K562 (cell line): ENCODE results near the gene DGKA. TPM values are rescaled to one million over a fixed set of nuclear protein-coding genes. Genes with fewer than 3 reads are reported as not detected.

ENCODE experiments used
- ARHGAP35 ChIP-seq: fragments of 450-650 bp; IDR thresholded peaks from 2 replicates; pipeline ENCODE4 v1.6.1; 2018; ENCODE audit not compliant: partially characterized antibody
- CCAR2 ChIP-seq: fragments of 200-400 bp; formaldehyde crosslinking; IDR thresholded peaks from 2 replicates; pipeline ENCODE4 v1.6.1; 2017; ENCODE audit warnings: mild to moderate bottlenecking, low read depth, low read length
- EP400 ChIP-seq: fragments of 450-650 bp; IDR thresholded peaks from 2 replicates; pipeline ENCODE4 v1.6.1; 2017; ENCODE audit warnings: antibody characterized with exemption, mild to moderate bottlenecking, moderate library complexity
- FOXK1 ChIP-seq: sonication (generic); formaldehyde crosslinking; IDR thresholded peaks from 2 replicates; pipeline ENCODE4 v1.8.0; 2022; ENCODE audit warnings: missing genetic modification reagents, mild to moderate bottlenecking, borderline replicate concordance
- HDAC1 ChIP-seq, 2 experiments: fragments of 450-650 bp; IDR thresholded peaks; 2 replicates each; pipeline ENCODE4 v1.6.1; 2016 to 2017; ENCODE audit warnings: inconsistent platforms in 1 of 2, mild to moderate bottlenecking in 1 of 2, moderate library complexity in 1 of 2
- HDAC2 ChIP-seq: fragments of 450-650 bp; IDR thresholded peaks from 2 replicates; pipeline ENCODE4 v1.6.1; 2016; ENCODE audit warnings: mild to moderate bottlenecking
- KDM1A ChIP-seq, 2 experiments: fragments of 450-650 bp; IDR thresholded peaks; 2 replicates each; pipeline ENCODE4 v1.6.1; 2016; ENCODE audit warnings: mild to moderate bottlenecking in 2 of 2
- LEF1 ChIP-seq: fragments of 450-650 bp; IDR thresholded peaks from 2 replicates; pipeline ENCODE4 v1.6.1; 2016; ENCODE audit warnings: mild to moderate bottlenecking
- MEF2D ChIP-seq: conservative IDR thresholded peaks from 2 replicates; pipeline ENCODE4 v1.6.1; 2016; ENCODE audit warnings: low read depth, missing genetic modification characterization, missing compliant biosample characterization
- MTA1 ChIP-seq: fragments of 450-650 bp; IDR thresholded peaks from 2 replicates; pipeline ENCODE4 v1.6.1; 2017; ENCODE audit warnings: borderline replicate concordance
- MTA2 ChIP-seq: fragments of 450-650 bp; IDR thresholded peaks from 2 replicates; pipeline ENCODE4 v1.6.1; 2016; ENCODE audit warnings: low read depth
- MYNN ChIP-seq, 2 experiments: sonication (generic); formaldehyde crosslinking in 1 of 2; IDR thresholded peaks; 2 replicates each; pipeline versions ENCODE4 v1.5.0 to v1.6.1; 2016 to 2020; ENCODE audit warnings: antibody characterized with exemption in 1 of 2, missing genetic modification reagents in 1 of 2
- NCOA4 ChIP-seq: fragments of 450-650 bp; IDR thresholded peaks from 2 replicates; pipeline ENCODE4 v1.6.1; 2018; ENCODE audit warnings: mild to moderate bottlenecking; ENCODE audit not compliant: partially characterized antibody
- NCOA6 ChIP-seq: fragments of 450-650 bp; IDR thresholded peaks from 2 replicates; pipeline ENCODE4 v1.6.1; 2017; ENCODE audit warnings: mild to moderate bottlenecking
- NCOR1 ChIP-seq: fragments of 450-650 bp; IDR thresholded peaks from 2 replicates; pipeline ENCODE4 v1.6.1; 2016; ENCODE audit warnings: mild to moderate bottlenecking, moderate library complexity
- NFATC3 ChIP-seq: fragments of 450-650 bp; IDR thresholded peaks from 2 replicates; pipeline ENCODE4 v1.6.1; 2017; ENCODE audit warnings: mild to moderate bottlenecking
- NR2C1 ChIP-seq, 2 experiments: fragments of 450-650 bp; IDR thresholded peaks; 2 replicates each; pipeline ENCODE4 v1.6.1; 2017; ENCODE audit warnings: mild to moderate bottlenecking in 2 of 2, antibody characterized with exemption in 1 of 2, inconsistent platforms in 1 of 2, missing compliant biosample characterization in 1 of 2, missing genetic modification characterization in 1 of 2
- PHB2 ChIP-seq: fragments of 450-650 bp; IDR thresholded peaks from 2 replicates; pipeline ENCODE4 v1.6.1; 2017; ENCODE audit warnings: low read depth
- PTRF ChIP-seq: fragments of 450-650 bp; IDR thresholded peaks from 2 replicates; pipeline ENCODE4 v1.6.1; 2016; ENCODE audit warnings: mild to moderate bottlenecking, missing genetic modification characterization, missing compliant biosample characterization
- RB1 ChIP-seq: fragments of 450-650 bp; IDR thresholded peaks from 2 replicates; pipeline ENCODE4 v1.6.1; 2017; ENCODE audit warnings: low read depth, mild to moderate bottlenecking
- SMARCA4 ChIP-seq: fragments of 450-650 bp; IDR thresholded peaks from 2 replicates; pipeline ENCODE4 v1.6.1; 2016
- SUPT5H ChIP-seq: fragments of 450-650 bp; IDR thresholded peaks from 2 replicates; pipeline ENCODE4 v1.6.1; 2016
- ZC3H8 ChIP-seq: fragments of 450-650 bp; IDR thresholded peaks from 2 replicates; pipeline ENCODE4 v1.6.1; 2017
- ZNF316 ChIP-seq: fragments of 450-650 bp; IDR thresholded peaks from 2 replicates; pipeline ENCODE4 v1.6.1; 2016
- ZNF699 ChIP-seq: fragments of 250-450 bp; sonication (Bioruptor Pico); IDR thresholded peaks from 2 replicates; pipeline ENCODE4 v1.8.0; 2021; ENCODE audit warnings: mild to moderate bottlenecking, moderate library complexity; ENCODE audit not compliant: insufficient replicate concordance
- ZNF830 ChIP-seq: fragments of 250-450 bp; sonication (Bioruptor Pico); IDR thresholded peaks from 2 replicates; pipeline ENCODE4 v1.5.0; 2021; ENCODE audit warnings: mild to moderate bottlenecking
- polyA plus RNA-seq, 8 experiments: library from polyadenylated mRNA; depleted of rRNA in 4 of 8; stranded (reverse) in 5 of 8; unstranded in 3 of 8; fragments of >200 nt; fragmentation: Nextera tagmentation in 2 of 8; fragmentation: Illumina TruSeq in 1 of 8; extraction: Ambion mirVana in 2 of 8; extraction: Trizol in 1 of 8; gene quantifications; 2 replicates each; pipeline versions ENCODE4 v1.2.1 to v1.2.3, GENCODE V29; 2011 to 2014; ENCODE audit warnings: inconsistent platforms in 1 of 8, missing spikeins in 1 of 8
- total RNA-seq, 7 experiments: library from RNA; depleted of rRNA in 6 of 7; stranded (reverse); fragments of >200 nt in 6 of 7; fragmentation: Illumina TruSeq in 2 of 7; extraction: Trizol in 2 of 7; gene quantifications; 2 replicates each; pipeline versions ENCODE4 v1.2.1 to v1.2.3, GENCODE V29; 2011 to 2021; ENCODE audit warnings: low replicate concordance in 1 of 7
- TF ChIP-seq, protein P1 (sequence below): fragments of 450-650 bp; formaldehyde crosslinking; conservative IDR thresholded peaks from 2 replicates; pipeline ENCODE4 v1.4.0; 2022; ENCODE audit warnings: mild to moderate bottlenecking, missing genetic modification characterization
- TF ChIP-seq, protein P2 (sequence below): sonication (generic); formaldehyde crosslinking; IDR thresholded peaks from 2 replicates; pipeline ENCODE4 v1.8.1; 2022; ENCODE audit warnings: missing genetic modification reagents
- TF ChIP-seq, protein P3 (sequence below): fragments of 450-650 bp; IDR thresholded peaks from 2 replicates; pipeline ENCODE4 v1.6.1; 2016; ENCODE audit warnings: antibody characterized with exemption

Gene DGKA
- total and polyA plus RNA-seq, 9 of the 15 experiments (the other 6 are each of a cell fraction or from before 2014, with no cell fraction given), result 3.4 to 12.4 (median 6.2) TPM

DNA sequence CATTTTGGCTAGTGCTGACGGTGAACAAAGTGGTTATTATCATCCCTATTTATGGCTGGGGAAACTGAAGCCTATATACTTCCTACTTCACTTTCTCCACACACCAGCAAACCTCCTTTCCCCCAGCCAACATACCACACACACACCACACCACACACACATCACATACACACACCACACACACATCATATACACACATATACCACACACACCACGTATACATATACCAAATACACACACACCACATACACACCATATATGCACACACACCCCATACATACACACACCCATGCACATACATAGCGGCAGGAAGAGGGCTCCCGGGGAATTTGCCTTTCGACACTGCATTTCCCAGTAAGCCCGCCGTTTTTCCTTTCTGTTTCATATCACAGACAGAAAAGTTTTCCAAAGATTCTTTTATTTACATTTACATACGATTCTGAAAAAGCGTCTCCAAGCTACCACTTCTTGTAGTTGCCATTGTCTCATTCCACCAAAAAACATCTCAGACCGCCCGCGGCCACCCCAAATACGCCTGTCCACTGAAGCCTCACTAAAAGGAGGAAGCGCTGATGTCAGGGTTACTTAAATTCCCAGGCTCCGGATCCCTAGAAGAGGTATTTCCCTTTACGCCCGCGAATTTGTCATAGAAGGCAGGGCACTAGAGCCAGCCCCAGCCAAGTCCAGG, 42.1 kb downstream of the DGKA start (continued):
- peak; percentile 73; the same call in 1 of the 2 replicates for TF ChIP-seq PHB2
- TF ChIP-seq, protein P1, sequence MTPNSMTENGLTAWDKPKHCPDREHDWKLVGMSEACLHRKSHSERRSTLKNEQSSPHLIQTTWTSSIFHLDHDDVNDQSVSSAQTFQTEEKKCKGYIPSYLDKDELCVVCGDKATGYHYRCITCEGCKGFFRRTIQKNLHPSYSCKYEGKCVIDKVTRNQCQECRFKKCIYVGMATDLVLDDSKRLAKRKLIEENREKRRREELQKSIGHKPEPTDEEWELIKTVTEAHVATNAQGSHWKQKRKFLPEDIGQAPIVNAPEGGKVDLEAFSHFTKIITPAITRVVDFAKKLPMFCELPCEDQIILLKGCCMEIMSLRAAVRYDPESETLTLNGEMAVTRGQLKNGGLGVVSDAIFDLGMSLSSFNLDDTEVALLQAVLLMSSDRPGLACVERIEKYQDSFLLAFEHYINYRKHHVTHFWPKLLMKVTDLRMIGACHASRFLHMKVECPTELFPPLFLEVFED (CRISPR knock-in tag), result peak; percentile 97
- TF ChIP-seq FOXK1 (CRISPR knock-in tag), result 0 out of 2 replicates have a peak, but pooled peaks have one; percentile 55
- TF ChIP-seq ARHGAP35, result peak; percentile 83
- TF ChIP-seq ZNF830 (CRISPR knock-in tag), result no peak
- peak; percentile 63; the same call in 1 of the 2 replicates for TF ChIP-seq NFATC3
- TF ChIP-seq NCOA6, result no peak
- TF ChIP-seq KDM1A (IDR thresholded peaks at IDR 0.05), result peak in 1 of 2 experiments; percentile 99; a peak in 2 of 4 replicates
- TF ChIP-seq ZNF316, result 0 out of 2 replicates have a peak, but pooled peaks have one; percentile 1
- TF ChIP-seq, protein P2, sequence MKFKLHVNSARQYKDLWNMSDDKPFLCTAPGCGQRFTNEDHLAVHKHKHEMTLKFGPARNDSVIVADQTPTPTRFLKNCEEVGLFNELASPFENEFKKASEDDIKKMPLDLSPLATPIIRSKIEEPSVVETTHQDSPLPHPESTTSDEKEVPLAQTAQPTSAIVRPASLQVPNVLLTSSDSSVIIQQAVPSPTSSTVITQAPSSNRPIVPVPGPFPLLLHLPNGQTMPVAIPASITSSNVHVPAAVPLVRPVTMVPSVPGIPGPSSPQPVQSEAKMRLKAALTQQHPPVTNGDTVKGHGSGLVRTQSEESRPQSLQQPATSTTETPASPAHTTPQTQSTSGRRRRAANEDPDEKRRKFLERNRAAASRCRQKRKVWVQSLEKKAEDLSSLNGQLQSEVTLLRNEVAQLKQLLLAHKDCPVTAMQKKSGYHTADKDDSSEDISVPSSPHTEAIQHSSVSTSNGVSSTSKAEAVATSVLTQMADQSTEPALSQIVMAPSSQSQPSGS (CRISPR knock-in tag), result no peak
- TF ChIP-seq MYNN (IDR thresholded peaks at IDR 0.05), result 0 out of 2 replicates have a peak, but pooled peaks have one; percentile 46
- TF ChIP-seq MYNN (CRISPR knock-in tag; IDR thresholded peaks at IDR 0.05), result no peak
- TF ChIP-seq, protein P3, sequence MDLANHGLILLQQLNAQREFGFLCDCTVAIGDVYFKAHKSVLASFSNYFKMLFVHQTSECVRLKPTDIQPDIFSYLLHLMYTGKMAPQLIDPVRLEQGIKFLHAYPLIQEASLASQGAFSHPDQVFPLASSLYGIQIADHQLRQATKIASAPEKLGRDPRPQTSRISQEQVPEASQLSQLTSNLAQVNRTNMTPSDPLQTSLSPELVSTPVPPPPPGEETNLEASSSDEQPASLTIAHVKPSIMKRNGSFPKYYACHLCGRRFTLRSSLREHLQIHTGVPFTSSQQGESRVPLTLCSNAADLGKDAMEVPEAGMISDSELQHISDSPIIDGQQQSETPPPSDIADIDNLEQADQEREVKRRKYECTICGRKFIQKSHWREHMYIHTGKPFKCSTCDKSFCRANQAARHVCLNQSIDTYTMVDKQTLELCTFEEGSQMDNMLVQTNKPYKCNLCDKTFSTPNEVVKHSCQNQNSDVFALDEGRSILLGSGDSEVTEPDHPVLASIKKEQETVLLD, result peak; percentile 78; the same call in 1 of the 2 replicates
- TF ChIP-seq SUPT5H, result peak; percentile 74
- TF ChIP-seq SMARCA4, result peak; percentile 75
- TF ChIP-seq HDAC2, result peak; percentile 71
- TF ChIP-seq MTA2, result peak; percentile 61; the same call in 1 of the 2 replicates
- peak in 1 of 2 experiments; percentile 96; a peak in 2 of 4 replicates for TF ChIP-seq HDAC1 (IDR thresholded peaks at IDR 0.05)
- TF ChIP-seq MTA1, result peak; percentile 78; the same call in 1 of the 2 replicates
- TF ChIP-seq PTRF, result no peak
- TF ChIP-seq EP400, result peak; percentile 63; the same call in 1 of the 2 replicates
- TF ChIP-seq ZC3H8, result peak; percentile 47; the same call in 1 of the 2 replicates
- peak; percentile 14; the same call in 1 of the 2 replicates for TF ChIP-seq RB1
- TF ChIP-seq MEF2D (tag), result no peak
- no peak for TF ChIP-seq CCAR2
- TF ChIP-seq ZNF699 (CRISPR knock-in tag), result no peak
- TF ChIP-seq NCOA4, result peak; percentile 79
- TF ChIP-seq LEF1, result 0 out of 2 replicates have a peak, but pooled peaks have one; percentile 24
- TF ChIP-seq NCOR1, result peak; percentile 76
- peak; percentile 45; the same call in 1 of the 2 replicates for TF ChIP-seq NR2C1 (IDR thresholded peaks at IDR 0.05)
- TF ChIP-seq NR2C1 (tag; IDR thresholded peaks at IDR 0.05), result no peak
